Tibial nerve (tissue), 4 donors: ENCODE data around the gene MBOAT2.

Source experiments
- EP300 ChIP-seq, 2 donors: sonication (generic); formaldehyde crosslinking; IDR thresholded peaks; one replicate each; pipeline ENCODE4 v1.6.1; 2017; ENCODE audit warnings: antibody characterized with exemption in 2 of 2, mild to moderate bottlenecking in 1 of 2
- POLR2A ChIP-seq, 2 donors: fragments of 450-650 bp; IDR thresholded peaks; one replicate each; pipeline ENCODE4 v1.6.1; 2017; ENCODE audit warnings: antibody characterized with exemption in 2 of 2, mild to moderate bottlenecking in 2 of 2, moderate library complexity in 2 of 2
- TF ChIP-seq, protein P1 (sequence below), 5 experiments: fragments of 200-600 bp in 3 of 5; fragments of 450-650 bp in 2 of 5; sonication (generic) in 3 of 5; IDR thresholded peaks; one replicate each; pipeline ENCODE4 v1.5.1; 2016 to 2019; ENCODE audit warnings: antibody characterized with exemption in 5 of 5, mild to moderate bottlenecking in 3 of 5, moderate library complexity in 2 of 5

DNA sequence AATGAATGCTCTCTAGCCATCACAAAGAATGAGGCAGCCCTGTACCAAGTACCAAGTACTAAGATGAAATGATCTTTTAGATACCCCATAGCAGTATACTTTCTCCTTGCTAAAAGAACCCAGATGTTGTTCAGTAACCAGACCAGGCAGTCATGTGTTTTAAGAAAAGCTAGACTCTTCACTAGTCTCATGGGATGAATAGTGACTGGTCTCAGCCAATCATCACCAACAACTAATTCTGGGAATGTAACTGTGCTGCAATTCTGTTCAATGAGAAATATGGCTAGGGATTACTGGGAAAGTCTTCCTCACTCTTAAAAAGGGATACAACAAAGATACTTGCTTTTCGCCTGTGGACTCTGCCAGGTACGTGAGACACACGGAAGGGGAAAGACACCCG, 29.5 kb downstream of the MBOAT2 start:
- TF ChIP-seq, protein P1, sequence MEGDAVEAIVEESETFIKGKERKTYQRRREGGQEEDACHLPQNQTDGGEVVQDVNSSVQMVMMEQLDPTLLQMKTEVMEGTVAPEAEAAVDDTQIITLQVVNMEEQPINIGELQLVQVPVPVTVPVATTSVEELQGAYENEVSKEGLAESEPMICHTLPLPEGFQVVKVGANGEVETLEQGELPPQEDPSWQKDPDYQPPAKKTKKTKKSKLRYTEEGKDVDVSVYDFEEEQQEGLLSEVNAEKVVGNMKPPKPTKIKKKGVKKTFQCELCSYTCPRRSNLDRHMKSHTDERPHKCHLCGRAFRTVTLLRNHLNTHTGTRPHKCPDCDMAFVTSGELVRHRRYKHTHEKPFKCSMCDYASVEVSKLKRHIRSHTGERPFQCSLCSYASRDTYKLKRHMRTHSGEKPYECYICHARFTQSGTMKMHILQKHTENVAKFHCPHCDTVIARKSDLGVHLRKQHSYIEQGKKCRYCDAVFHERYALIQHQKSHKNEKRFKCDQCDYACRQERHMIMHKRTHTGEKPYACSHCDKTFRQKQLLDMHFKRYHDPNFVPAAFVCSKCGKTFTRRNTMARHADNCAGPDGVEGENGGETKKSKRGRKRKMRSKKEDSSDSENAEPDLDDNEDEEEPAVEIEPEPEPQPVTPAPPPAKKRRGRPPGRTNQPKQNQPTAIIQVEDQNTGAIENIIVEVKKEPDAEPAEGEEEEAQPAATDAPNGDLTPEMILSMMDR (IDR thresholded peaks at IDR 0.05): no peak
- TF ChIP-seq EP300 (IDR thresholded peaks at IDR 0.05): no peak
- TF ChIP-seq POLR2A (IDR thresholded peaks at IDR 0.05): no peak
